ENCODE data around the gene VWC2L.

The VWC2L gene

GRCh38 chr2:214575465-214575864, 164.6 kb downstream of the VWC2L start:
- DNase-seq, result no peak
- H3K9me3 ChIP-seq (ENCODE audit: severe bottlenecking), result no peaks in the 10 kb centered on the region
- H3K4me3 ChIP-seq (ENCODE audit: low read depth, low read length), result no peak overlapping the region
- H3K36me3 ChIP-seq, result no peaks in the 10 kb centered on the region
- no peak overlapping the region for H3K27ac ChIP-seq
- no peaks in the 10 kb centered on the region for H3K27me3 ChIP-seq (ENCODE audit: insufficient read depth, low read depth, severe bottlenecking)
- no peak for TF ChIP-seq CTCF (IDR thresholded peaks at IDR 0.05; ENCODE audit: low read depth, low read length)

GRCh38 chr2:214577769-214578168, 166.9 kb downstream of the VWC2L start:
- no peaks in the 10 kb centered on the region for H3K36me3 ChIP-seq
- no peak overlapping the region for H3K27ac ChIP-seq
- no peak overlapping the region for H3K4me3 ChIP-seq (ENCODE audit: low read depth, low read length)
- TF ChIP-seq CTCF (IDR thresholded peaks at IDR 0.05; ENCODE audit: low read depth, low read length), result no peak
- no peaks in the 10 kb centered on the region for H3K27me3 ChIP-seq (ENCODE audit: insufficient read depth, low read depth, severe bottlenecking)
- H3K9me3 ChIP-seq (ENCODE audit: severe bottlenecking), result no peaks in the 10 kb centered on the region
- DNase-seq, result no peak

- Histone ChIP-seq H3K9me3 (ENCODE audit: severe bottlenecking) (no peaks in the 10 kb centered on the region), H3K4me3 (ENCODE audit: low read depth, low read length) (no peak overlapping the region), H3K27ac (no peak overlapping the region), H3K27me3 (ENCODE audit: insufficient read depth, low read depth, severe bottlenecking) (no peaks in the 10 kb centered on the region), H3K36me3 (no peaks in the 10 kb centered on the region)
- TF ChIP-seq CTCF (IDR thresholded peaks at IDR 0.05; ENCODE audit: low read depth, low read length), result no peak
- no peak for DNase-seq
Measured at GRCh38 chr2:214578442-214578841, 167.6 kb downstream of the VWC2L start.

GRCh38 chr2:214579035-214579434, 168.2 kb downstream of the VWC2L start:
- no peak overlapping the region for H3K4me3 ChIP-seq (ENCODE audit: low read depth, low read length)
- DNase-seq, result no peak
- no peak for TF ChIP-seq CTCF (IDR thresholded peaks at IDR 0.05; ENCODE audit: low read depth, low read length)
- no peaks in the 10 kb centered on the region for H3K9me3 ChIP-seq (ENCODE audit: severe bottlenecking)
- no peak overlapping the region for H3K27ac ChIP-seq
- no peaks in the 10 kb centered on the region for H3K27me3 ChIP-seq (ENCODE audit: insufficient read depth, low read depth, severe bottlenecking)
- no peaks in the 10 kb centered on the region for H3K36me3 ChIP-seq

GRCh38 chr2:214587442-214587841, 176.6 kb downstream of the VWC2L start:
- TF ChIP-seq CTCF (IDR thresholded peaks at IDR 0.05; ENCODE audit: low read depth, low read length), result peak; percentile 20; the same call in 1 of the 2 replicates
- Histone ChIP-seq H3K27ac (no peak overlapping the region), H3K36me3 (no peaks in the 10 kb centered on the region), H3K27me3 (ENCODE audit: insufficient read depth, low read depth, severe bottlenecking) (no peaks in the 10 kb centered on the region), H3K9me3 (ENCODE audit: severe bottlenecking) (no peaks in the 10 kb centered on the region), H3K4me3 (ENCODE audit: low read depth, low read length) (no peak overlapping the region)
- DNase-seq, result no peak

- DNase-seq, result no peak
- no peaks in the 10 kb centered on the region for H3K9me3 ChIP-seq (ENCODE audit: severe bottlenecking)
- TF ChIP-seq CTCF (IDR thresholded peaks at IDR 0.05; ENCODE audit: low read depth, low read length), result no peak
- no peaks in the 10 kb centered on the region for H3K27me3 ChIP-seq (ENCODE audit: insufficient read depth, low read depth, severe bottlenecking)
- H3K27ac ChIP-seq, result no peak overlapping the region
- H3K4me3 ChIP-seq (ENCODE audit: low read depth, low read length), result no peak overlapping the region
- H3K36me3 ChIP-seq, result no peaks in the 10 kb centered on the region
Measured at GRCh38 chr2:214591366-214591765, 180.5 kb downstream of the VWC2L start.

All from WERI-Rb-1 (cell line).